Cardiac fibroblast (primary cell): ENCODE data around the gene PRRG2.
A peak's percentile ranks its signal among the peaks of the same experiment; 100 is the strongest.

Experiments
- DNase-seq, 2 donors: peaks; one replicate each; pipeline versions ENCODE4 v3.0.0 to v3.0.0-alpha.2; 2010; ENCODE audit warnings: low read depth in 2 of 2
- H3K4me3 ChIP-seq, 2 donors: replicated peaks in 1 of 2; 1 replicate in 1 of 2; 2 replicates in 1 of 2; pipeline ENCODE4 v1.5.1; 2011; ENCODE audit warnings: low read depth in 2 of 2, low read length in 2 of 2, mild to moderate bottlenecking in 2 of 2, moderate library complexity in 1 of 2
- CTCF ChIP-seq: IDR thresholded peaks from one replicate; pipeline ENCODE4 v1.5.1; 2011; ENCODE audit warnings: low read depth, mild to moderate bottlenecking, low read length, inconsistent platforms

The PRRG2 gene

DNA sequence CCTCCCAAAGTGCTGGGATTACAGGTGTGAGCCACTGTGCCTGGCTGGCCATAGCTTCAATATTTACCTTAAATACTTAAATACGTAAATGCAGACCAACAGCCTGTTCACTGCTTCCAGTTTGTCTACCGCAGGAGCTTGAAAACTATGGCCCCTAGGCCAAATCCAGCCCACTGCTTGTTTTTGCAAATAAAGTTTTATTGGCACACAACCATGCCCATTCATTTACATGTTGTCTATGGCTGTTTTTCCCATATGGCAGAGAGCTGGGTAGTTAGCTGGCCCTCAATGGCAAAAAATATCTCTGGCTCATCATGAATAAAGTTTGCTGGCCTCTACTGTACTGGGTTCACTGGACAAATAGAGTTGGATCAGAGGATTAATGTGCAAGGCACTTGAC is 21.7 kb downstream of the PRRG2 start:
- DNase-seq, result no peak
- no peak for TF ChIP-seq CTCF
- H3K4me3 ChIP-seq, result no peak overlapping the region

- no peak for TF ChIP-seq CTCF
- no peak overlapping the region for H3K4me3 ChIP-seq
- DNase-seq, result no peak
Observed at GRCh38 chr19:49605605-49606004, 24.5 kb downstream of the PRRG2 start.

GRCh38 chr19:49609499-49610092 is 28.5 kb downstream of the PRRG2 start:
- no peak for TF ChIP-seq CTCF
- no peak for DNase-seq
- H3K4me3 ChIP-seq, result no peak overlapping the region

GRCh38 chr19:49613374-49613773 is 32.3 kb downstream of the PRRG2 start:
- TF ChIP-seq CTCF, result no peak
- no peak overlapping the region for H3K4me3 ChIP-seq
- peak in 1 of 2 donors; percentile 73 for DNase-seq

DNA sequence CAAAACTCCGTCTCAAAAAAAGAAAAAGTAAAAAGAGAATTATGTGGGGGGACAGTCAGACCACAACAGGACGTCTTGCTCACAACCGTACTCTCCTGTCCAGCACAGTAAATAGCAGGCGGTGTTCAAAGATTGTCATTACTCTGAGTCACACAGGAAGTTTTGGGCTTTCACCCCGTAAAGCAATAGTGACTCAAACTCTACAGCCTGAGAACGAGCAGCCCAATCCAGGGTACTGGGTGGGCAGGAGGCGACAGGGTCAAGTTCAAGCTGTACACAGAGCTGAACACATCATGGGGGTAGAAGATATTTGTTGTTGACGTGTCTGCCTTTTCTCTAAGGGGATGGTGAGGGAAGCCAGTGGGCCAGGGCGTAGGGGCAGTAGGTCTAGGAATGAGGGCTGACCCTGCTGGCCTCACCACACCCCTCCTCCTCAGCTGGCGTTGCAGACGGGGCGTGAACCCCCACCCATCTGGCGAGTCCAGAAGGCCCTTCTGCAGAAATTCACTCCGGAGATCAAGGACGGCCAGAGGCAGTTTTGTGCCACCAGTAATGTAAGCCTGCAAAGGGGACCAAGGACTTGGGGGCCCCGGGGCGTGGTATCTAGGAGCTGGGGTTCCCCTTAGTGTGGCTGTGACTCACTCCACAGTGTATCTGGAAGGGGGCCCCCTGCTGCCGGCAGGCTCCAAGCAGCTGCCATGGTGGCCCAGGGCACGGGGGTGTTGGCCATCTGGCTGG is 33.1 kb downstream of the PRRG2 start:
- H3K4me3 ChIP-seq, result peak overlapping the region in 1 of 2 donors; percentile 13
- peak; percentile 31 for TF ChIP-seq CTCF
- DNase-seq, result peak; percentile 72 to 95

GRCh38 chr19:49615861-49616260 is 34.7 kb downstream of the PRRG2 start:
- no peak overlapping the region for H3K4me3 ChIP-seq
- DNase-seq, result no peak
- TF ChIP-seq CTCF, result no peak

- DNase-seq, result no peak
- TF ChIP-seq CTCF, result no peak
- H3K4me3 ChIP-seq, result no peak overlapping the region
Observed at GRCh38 chr19:49616532-49616931, 35.4 kb downstream of the PRRG2 start.
